H1 (cell line): ENCODE results near the gene VWF. TPM values are rescaled to one million over a fixed set of nuclear protein-coding genes. Genes with fewer than 3 reads are reported as not detected.

Experiments used
- PHF8 ChIP-seq: fragments of 200-600 bp; sonication (generic); conservative IDR thresholded peaks from 2 replicates; pipeline ENCODE4 v1.7.1; 2012; ENCODE audit warnings: low read depth, mild to moderate bottlenecking, inconsistent platforms, low read length, moderate library complexity
- polyA plus RNA-seq, 7 experiments: library from polyadenylated mRNA; depleted of rRNA in 3 of 7; stranded (reverse) in 5 of 7; unstranded in 2 of 7; fragments of >200 nt in 5 of 7; fragments of 200-250 nt in 2 of 7; gene quantifications; 1 replicate in 5 of 7; 2 replicates in 1 of 7; 4 replicates in 1 of 7; pipeline versions ENCODE4 v1.2.1 to v1.2.3, GENCODE V29; 2011 to 2013; ENCODE audit warnings: missing spikeins in 2 of 7, mixed read lengths in 2 of 7
- total RNA-seq: library from RNA; stranded (reverse); fragmentation: NEBNext Ultra II Directional; extraction: Animal tissue kit (Norgen Biotek cat#: 25700); gene quantifications from 2 replicates; pipeline ENCODE4 v1.2.1, GENCODE V29; 2021

The VWF gene
- total and polyA plus RNA-seq, 2 of the 8 experiments (the other 6 are each of a cell fraction or from before 2014, with no cell fraction given), result 0.39 to 0.60 TPM

GRCh38 chr12:6077692-6078083, 46.8 kb downstream of the VWF start (continued):
- TF ChIP-seq PHF8, result no peak
